WERI-Rb-1 (cell line): ENCODE data around the gene DNAH9.

Experiments used
- DNase-seq: peaks from one replicate; pipeline ENCODE4 v3.0.0-alpha.2; 2020
- H3K27ac ChIP-seq: fragments of 250-450 bp; sonication (Bioruptor Pico); 2 replicates; pipeline ENCODE4 v1.5.1; 2020; ENCODE audit warnings: mild to moderate bottlenecking, moderate library complexity
- H3K27me3 ChIP-seq: fragments of 250-450 bp; sonication (Bioruptor Pico); 2 replicates; pipeline ENCODE4 v1.5.1; 2021; ENCODE audit warnings: mild to moderate bottlenecking, low read depth, moderate library complexity; ENCODE audit not compliant: insufficient read depth, severe bottlenecking
- H3K36me3 ChIP-seq: fragments of 250-450 bp; sonication (Bioruptor Pico); 2 replicates; pipeline ENCODE4 v1.5.1; 2020; ENCODE audit warnings: mild to moderate bottlenecking, moderate library complexity
- H3K4me3 ChIP-seq: 2 replicates; pipeline ENCODE4 v1.5.1; 2011; ENCODE audit warnings: low read depth, mild to moderate bottlenecking, control low read depth, low read length
- H3K9me3 ChIP-seq: fragments of 250-450 bp; sonication (Bioruptor Pico); 2 replicates; pipeline ENCODE4 v1.5.1; 2021; ENCODE audit warnings: mild to moderate bottlenecking, moderate library complexity; ENCODE audit not compliant: severe bottlenecking
- TF ChIP-seq, protein P1 (sequence below): IDR thresholded peaks from 2 replicates; pipeline ENCODE4 v1.5.1; 2011; ENCODE audit warnings: low read depth, mild to moderate bottlenecking, control low read depth, inconsistent platforms, low read length

Gene DNAH9

DNA sequence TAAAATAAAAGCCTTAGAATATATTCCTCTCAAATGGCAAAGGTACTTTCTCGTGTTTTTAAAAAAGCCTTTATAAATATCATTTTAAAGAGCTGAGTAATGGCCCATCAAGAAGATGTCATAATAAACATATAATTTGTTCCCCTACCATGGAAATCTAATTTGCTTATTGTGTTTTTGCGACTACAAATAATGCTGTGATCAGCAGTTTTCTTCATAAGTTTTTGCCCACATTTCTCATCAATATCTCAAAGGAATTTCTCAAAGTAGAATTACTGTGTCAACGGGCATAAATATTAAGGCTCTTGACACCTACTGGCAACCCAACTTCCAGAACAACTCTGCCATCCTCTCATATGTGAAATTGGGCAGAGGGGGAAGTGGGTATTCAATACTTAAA is 381.5 kb downstream of the DNAH9 start:
- DNase-seq: no peak
- H3K36me3 ChIP-seq: no peaks in the 10 kb centered on the region; the same call in 1 of the 2 replicates
- H3K27ac ChIP-seq: no peak overlapping the region
- H3K9me3 ChIP-seq: no peaks in the 10 kb centered on the region
- no peaks in the 10 kb centered on the region for H3K27me3 ChIP-seq
- TF ChIP-seq, protein P1, sequence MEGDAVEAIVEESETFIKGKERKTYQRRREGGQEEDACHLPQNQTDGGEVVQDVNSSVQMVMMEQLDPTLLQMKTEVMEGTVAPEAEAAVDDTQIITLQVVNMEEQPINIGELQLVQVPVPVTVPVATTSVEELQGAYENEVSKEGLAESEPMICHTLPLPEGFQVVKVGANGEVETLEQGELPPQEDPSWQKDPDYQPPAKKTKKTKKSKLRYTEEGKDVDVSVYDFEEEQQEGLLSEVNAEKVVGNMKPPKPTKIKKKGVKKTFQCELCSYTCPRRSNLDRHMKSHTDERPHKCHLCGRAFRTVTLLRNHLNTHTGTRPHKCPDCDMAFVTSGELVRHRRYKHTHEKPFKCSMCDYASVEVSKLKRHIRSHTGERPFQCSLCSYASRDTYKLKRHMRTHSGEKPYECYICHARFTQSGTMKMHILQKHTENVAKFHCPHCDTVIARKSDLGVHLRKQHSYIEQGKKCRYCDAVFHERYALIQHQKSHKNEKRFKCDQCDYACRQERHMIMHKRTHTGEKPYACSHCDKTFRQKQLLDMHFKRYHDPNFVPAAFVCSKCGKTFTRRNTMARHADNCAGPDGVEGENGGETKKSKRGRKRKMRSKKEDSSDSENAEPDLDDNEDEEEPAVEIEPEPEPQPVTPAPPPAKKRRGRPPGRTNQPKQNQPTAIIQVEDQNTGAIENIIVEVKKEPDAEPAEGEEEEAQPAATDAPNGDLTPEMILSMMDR: no peak
- H3K4me3 ChIP-seq: no peak overlapping the region

DNA sequence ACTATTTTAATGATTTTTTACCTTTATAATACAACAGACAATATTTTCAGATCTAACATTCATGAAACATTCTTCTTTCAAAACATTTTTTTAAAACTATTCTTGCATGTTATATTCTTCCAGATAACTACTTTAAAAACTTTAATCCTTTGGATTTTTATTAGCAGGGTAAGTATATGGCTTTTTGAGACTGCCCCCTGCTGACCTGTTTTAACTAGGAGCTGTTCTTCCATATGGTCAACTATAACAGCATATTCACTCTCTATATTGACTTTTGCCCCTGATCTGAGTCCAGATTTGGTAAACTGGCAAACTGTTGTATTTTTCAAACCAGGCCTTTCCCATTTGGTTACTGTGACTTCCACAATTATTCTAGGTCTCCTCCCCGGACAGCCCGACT is 382.5 kb downstream of the DNAH9 start:
- H3K36me3 ChIP-seq: no peaks in the 10 kb centered on the region; the same call in 1 of the 2 replicates
- no peaks in the 10 kb centered on the region for H3K9me3 ChIP-seq
- H3K27ac ChIP-seq: no peak overlapping the region
- H3K4me3 ChIP-seq: no peak overlapping the region
- TF ChIP-seq, protein P1: no peak
- no peaks in the 10 kb centered on the region for H3K27me3 ChIP-seq
- no peak for DNase-seq

DNA sequence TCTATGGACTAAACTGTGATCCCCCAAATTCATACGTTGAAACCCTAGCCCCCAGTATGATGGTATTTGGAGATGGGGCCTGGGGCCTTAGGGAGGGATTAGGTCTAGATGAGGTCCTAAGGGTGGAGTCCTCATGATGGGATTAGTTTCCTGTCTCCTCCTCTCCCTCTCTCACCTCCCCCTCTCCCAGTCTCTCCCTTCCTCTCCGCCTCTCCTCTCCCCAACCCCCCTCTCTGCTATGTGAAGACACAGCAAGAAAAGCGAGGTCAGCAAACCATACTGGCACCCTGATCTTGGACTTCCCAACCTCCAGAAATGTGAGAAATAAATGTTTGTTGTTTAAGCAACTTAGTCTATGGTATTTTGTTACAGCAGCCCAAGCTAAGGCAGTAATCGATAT is 383.6 kb downstream of the DNAH9 start:
- no peaks in the 10 kb centered on the region for H3K9me3 ChIP-seq
- no peaks in the 10 kb centered on the region; the same call in 1 of the 2 replicates for H3K36me3 ChIP-seq
- DNase-seq: no peak
- H3K4me3 ChIP-seq: no peak overlapping the region
- H3K27ac ChIP-seq: no peak overlapping the region
- no peaks in the 10 kb centered on the region for H3K27me3 ChIP-seq
- TF ChIP-seq, protein P1: no peak

DNA sequence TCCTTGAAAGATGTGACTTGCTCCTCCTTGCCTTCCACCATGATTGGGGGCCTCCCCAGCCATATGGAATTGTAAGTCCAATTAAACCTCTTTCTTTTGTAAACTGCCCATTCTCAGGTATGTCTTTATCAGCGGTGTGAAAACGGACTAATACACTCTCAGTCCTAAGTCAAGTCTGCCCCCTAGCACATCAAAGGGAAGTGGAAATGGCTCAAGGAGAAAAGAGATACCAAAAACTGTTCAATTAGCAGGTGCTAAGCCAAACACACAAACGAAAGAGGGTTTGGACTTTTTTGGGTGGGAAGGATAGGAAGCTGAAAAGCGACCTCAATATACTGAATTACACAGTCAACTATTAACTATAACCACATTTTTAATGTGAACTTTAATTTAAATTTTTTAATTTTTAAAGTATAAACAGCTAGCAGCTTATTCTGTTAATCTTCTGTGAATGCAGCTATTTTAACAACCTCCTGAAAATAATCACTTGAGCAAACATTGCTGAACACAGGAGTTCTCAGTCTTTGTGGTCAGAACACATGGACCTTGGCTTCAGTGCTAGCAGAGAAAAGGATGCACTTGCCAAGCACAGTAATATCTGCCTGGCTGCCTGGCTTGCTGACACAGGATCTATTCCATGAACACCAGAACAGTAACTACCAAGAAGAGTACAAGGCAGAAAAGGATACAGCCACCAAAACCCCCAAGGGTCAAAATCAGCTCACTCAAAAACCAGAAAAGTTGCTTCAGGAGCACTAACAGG is 388.1 kb downstream of the DNAH9 start:
- H3K9me3 ChIP-seq: no peaks in the 10 kb centered on the region
- no peak overlapping the region for H3K27ac ChIP-seq
- no peak for DNase-seq
- TF ChIP-seq, protein P1: no peak
- H3K4me3 ChIP-seq: no peak overlapping the region
- no peaks in the 10 kb centered on the region; the same call in 1 of the 2 replicates for H3K36me3 ChIP-seq
- no peaks in the 10 kb centered on the region for H3K27me3 ChIP-seq

DNA sequence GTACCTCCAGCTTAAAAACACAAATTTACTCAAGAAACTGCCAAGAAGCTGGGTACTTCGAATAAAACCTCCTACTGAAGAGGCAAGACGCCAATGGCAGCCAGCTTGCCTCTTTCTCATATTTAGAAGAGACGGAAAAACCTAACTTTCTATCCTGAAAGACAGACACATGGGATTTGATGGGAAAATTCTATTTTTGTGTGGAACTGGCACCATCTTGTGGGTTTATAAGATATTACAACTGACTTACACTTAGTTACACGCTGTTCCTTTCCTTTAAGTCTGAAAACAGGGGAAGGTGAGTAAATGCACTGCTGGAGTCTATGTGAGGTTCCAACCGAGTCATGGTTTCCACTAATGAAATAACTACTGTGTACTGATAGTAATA is 388.7 kb downstream of the DNAH9 start:
- no peaks in the 10 kb centered on the region; the same call in 1 of the 2 replicates for H3K36me3 ChIP-seq
- no peak overlapping the region for H3K27ac ChIP-seq
- H3K4me3 ChIP-seq: no peak overlapping the region
- no peaks in the 10 kb centered on the region for H3K9me3 ChIP-seq
- TF ChIP-seq, protein P1: peak; percentile 40; the same call in 1 of the 2 replicates
- no peaks in the 10 kb centered on the region for H3K27me3 ChIP-seq
- DNase-seq: no peak
